Measurements from ENCODE around the gene PLD1.
"Not testable (repeated sequence)": the region's sequence is repeated elsewhere in the genome, so short reads cannot be mapped to it uniquely, and the experiment has no call there.

Gene PLD1

GRCh38 chr3:171598990-171599389, 211.3 kb downstream of the PLD1 start:
- DNase-seq: no peak

DNA sequence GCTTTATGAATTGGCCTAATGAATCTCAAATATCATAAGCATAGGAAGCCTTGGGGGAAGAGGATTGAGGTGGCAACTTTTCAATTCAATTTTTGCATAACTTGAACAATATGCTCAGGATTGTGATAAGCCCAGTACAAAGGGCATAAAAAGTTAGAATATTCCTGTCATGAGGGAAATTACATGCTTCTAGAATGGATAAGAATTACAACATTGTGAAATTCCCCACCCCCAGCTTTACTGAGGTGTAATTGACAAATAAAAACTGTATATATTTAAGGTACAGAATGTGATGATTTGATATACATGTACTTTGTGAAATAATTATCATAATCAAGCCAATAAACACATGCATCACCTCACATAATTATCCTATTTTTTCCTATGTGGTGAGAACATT, 217.5 kb downstream of the PLD1 start:
- DNase-seq: no peak

DNA sequence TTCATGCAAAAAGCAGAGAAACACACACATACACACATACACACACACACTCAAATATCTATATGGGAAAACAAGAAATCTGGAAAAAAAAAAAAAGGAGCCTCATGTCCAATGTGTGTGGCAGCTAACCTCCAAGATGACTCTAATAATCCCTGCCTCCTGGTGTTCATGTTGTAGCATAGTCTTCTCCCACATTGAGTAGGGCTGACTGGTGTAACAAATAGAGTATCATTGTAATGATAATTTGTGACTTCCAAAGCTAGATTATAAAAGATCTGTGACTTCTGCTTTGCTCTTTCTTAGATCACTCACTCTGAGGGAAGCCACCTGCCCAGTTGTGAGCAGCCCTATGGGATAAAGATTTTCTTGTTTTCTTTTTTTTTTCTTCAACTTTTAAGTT, 219.2 kb downstream of the PLD1 start:
- no peak for DNase-seq

DNA sequence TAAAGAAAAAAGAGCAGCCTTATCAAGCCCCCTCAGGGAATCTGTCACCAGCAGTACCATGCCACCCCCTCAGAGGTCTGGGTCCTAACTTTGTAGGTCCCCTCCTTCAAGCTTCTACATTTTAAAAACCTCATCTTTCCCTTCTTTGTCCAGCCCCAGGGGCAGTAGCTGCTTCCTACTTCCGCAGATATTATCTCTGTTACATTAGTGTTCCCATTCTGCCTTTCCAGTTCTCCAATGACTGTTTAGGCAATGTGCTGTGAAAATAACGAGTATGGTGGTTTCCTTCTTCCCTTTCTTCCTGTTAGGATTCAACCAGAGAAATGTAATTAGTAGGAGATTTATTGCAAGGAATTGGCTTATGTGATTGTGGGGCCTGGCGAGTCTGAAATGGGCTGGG, 224.0 kb downstream of the PLD1 start:
- DNase-seq: no peak

- DNase-seq: no peak
Observed at GRCh38 chr3:171585039-171585438, 225.2 kb downstream of the PLD1 start.

DNA sequence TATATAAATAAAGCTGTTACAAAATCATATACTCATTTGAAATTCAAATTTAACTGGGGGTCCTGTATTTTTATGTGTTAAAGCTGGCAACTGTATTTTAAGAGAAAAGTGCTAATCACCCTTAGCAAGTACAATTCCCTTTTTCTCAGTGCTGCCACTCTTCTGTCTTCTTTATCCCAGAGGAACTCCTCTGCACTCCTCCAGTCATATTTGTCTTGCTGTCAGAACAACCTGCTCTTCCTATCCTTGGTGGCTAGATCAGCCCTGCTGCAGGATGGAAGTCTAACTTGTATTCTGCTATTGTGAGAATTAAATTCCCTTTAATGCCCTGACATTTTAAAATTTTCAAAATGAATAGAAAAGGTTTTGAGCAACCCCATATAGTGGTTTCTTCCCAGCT, 226.2 kb downstream of the PLD1 start:
- DNase-seq: no peak

DNA sequence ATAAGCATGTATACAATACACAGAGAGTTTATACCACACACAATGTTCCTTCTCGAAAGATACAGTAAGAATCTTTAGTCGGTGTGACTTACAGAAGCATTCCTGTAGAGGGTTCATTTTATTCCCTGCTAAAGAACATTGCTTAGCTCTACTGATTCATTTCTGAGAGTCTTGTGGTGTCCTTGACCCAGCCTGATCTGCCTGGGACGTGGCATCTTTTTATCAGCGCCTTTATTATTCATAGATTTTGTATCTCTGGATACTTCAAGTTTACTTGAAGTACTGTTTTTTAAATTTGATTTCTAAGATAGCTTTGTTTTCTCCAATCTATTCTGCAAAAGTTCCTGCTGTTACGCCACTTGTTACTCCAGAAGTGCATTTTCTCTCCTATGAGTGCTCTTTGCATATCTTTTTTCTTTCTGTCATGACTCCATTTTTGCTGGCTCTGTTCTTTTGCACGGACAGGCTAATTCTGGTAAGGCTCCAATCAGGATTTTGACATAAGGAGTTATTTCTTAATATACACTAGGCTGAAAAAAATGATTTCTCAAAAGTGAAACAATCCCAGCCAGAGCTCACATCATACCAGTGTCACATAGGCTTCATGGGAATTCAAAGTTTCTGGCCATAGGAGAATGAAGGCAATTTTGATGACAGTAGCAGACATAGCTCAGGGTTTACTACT, 235.6 kb downstream of the PLD1 start:
- no peak for DNase-seq

DNA sequence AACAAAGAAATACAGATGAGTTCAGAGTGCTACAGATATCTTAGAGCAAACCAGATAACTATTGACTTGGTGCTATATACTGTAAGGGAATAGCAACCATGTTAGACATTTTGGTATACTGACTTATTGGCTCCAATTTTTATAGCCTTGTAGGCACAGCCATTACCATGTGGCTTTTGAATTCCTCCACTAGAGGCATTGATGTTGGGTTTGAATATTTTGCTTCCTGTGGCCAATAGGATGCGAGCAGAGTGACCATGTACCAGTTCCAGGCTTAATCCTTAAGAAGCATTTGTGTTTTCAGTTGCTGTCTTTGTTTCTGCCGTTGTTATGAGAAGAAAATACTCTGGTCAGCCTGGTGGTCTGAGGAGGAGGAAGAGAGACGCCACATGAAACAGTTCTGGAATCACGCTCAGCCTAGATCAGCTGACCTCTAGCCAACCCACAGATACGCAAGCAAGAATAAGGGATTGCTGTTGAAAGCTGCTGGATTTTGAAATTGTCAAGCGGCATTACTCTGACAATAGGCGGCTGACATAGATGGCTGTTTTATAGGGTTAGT, 240.6 kb downstream of the PLD1 start:
- DNase-seq: no peak

GRCh38 chr3:171568766-171569165, 241.5 kb downstream of the PLD1 start:
- no peak for DNase-seq

GRCh38 chr3:171566803-171567422, 243.4 kb downstream of the PLD1 start:
- DNase-seq: no peak

- DNase-seq: no peak
Observed at GRCh38 chr3:171565481-171566058, 244.7 kb downstream of the PLD1 start.

DNA sequence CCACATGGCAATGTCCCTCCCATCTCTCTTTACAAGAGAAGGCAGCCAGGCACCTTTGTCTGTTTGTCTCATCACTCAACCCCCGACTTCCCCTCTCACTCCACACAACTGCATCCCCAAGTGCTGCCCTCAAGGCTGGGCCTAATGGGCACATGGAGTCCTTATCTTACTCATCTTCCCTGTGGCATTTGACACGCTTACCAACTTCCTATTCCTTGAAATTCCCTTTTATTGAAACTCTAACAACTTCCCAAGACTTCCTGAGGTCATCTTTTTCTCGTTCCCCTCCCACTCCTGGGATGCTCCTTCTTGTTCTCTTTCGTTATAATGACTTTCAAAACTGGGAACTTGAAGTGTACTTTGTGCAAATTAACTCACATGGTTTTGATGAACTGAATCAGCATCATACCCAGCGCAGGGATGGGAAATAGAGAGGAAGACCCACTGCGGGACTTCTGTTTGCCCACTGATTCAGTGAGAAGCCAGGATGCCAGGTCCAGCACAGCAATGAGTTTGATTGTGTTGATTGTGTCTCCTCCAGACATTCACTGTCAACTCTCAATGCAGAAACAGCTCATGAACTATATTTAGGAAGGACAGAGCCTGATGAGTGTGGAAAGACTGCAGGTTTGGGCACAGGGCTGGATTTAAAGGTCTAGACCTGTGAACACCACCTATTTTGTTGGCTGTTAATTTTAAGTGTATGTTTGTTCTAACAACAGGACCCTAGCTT, 245.4 kb downstream of the PLD1 start:
- no peak for DNase-seq

- DNase-seq: no peak
Observed at GRCh38 chr3:171563298-171563697, 247.0 kb downstream of the PLD1 start.

DNA sequence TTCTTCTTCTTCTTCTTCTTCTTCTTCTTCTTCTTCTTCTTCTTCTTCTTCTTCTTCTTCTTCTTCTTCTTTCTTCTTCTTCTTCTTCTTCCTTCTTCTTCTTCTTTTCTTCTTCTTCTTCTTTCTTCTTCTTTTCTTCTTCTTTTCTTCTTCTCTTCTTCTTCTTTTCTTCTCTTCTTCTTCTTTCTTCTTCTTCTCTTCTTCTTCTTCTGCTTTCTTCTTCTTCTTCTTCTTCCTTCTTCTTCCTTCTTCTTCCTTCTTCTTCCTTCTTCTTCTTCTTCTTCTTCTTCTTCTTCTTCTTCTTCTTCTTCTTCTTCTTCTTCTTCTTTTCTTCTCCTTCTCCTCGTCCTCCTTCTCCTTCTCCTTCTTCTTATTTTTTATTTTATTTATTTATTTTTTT, 247.8 kb downstream of the PLD1 start:
- DNase-seq: not testable (repeated sequence)

DNA sequence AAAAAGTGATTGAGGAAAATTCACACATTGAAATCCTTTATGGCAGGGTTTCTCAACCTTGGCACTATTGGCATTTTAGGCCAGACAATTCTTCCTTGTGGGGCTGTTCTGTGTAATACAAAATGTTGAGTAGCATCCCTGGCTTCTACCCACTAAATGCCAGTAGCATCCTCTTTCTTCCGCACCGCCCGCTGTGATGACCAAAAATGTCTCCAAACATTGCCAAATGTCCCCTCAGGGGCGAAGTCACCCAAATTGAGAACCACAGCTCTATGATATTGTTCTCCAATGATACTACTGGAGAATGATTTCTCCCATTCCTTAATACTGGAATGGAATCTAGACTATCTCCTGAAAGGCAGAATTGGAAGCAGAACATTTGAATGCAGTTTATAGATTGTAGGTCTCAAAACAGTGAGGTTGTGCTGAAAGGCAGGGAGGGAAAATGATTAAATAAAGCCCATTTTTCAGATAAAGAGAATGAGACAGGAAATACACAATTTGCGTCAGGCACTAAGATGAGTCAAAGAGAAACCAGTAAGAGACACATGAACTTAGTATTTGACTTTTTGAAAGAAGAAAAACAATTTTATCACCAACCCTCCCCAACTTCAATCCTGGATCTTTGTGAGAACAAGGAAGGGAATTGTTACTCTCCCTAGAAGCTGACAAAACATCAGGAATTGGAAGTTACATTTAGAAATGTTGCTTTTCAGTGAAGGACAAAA, 248.5 kb downstream of the PLD1 start:
- no peak for DNase-seq

DNA sequence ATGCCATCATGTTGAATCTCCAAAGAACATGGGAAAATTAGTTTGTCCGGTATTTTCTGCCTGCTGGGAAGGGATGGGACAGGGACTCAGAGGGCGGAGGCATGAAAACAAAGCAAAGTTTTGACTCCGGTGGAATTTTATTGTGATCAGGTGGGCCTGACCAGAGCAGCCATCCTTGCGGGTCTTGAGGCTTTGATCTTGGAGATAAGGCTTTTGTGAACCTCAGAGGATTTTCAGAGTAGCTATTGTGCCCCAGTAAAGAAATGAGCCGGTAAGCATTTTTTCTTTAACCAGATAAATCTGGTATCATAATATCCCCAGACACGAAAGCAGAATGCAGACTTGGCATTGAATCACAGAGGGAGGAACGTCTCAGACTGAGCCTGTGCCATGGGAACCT, 250.7 kb downstream of the PLD1 start:
- DNase-seq: no peak

GRCh38 chr3:171558188-171558696, 252.0 kb downstream of the PLD1 start:
- no peak for DNase-seq

DNA sequence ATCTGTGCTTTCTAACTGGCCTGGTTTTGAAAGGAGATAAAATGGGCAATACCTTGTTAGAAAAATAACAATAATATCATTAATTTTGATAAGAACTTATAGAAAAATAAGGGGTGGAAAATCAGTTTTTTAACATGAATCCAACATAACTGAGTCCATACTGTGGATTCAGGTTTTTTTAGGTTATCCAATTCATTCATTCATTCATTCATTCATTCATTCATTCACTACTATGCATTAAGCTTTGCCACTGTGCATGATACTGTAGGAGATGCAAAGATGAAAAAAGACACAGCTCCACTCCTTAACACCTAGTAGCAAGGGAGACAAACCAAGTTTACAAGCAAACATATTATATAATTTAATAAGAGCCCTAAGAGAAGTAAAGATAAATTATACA, 253.1 kb downstream of the PLD1 start:
- DNase-seq: no peak

GRCh38 chr3:171556574-171557145, 253.6 kb downstream of the PLD1 start:
- no peak for DNase-seq

DNA sequence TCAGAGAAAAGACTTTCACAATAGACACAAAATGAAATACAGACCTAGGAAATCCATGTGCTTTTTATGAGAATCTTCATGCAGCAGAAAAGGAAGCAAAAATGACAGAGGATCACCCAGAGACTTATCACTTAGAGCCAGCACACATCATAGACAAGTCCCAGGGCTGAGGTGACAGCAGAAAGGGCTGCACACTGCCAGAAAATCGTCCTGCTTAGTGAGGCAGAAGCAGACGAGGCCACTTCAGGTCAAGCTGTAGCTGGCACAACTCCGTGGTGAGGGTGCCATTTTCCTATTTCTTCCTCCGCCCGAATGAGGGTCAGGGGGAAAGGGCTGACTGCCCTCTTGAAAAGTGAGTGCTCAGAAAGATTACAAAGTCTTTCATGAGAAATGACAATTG, 254.1 kb downstream of the PLD1 start:
- no peak for DNase-seq

DNA sequence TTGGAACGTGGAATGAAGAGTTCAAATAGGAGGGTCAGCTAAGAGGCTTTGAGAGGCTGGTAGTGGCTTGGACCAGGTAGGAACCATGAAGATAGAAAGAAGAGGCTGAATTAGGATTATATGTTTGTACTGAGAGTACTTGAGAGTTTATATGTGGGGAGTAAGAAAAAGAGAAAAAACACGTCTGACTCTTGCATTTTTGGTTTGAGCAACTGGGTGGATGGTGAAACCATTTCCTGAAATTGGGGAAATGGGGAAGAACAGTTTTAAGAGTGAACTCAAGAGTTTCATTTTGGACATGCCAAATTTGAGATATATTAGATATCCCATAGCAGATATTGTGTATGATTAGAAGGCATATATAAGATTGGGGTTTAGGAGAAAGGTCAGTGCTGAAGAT, 257.2 kb downstream of the PLD1 start:
- no peak for DNase-seq

DNA sequence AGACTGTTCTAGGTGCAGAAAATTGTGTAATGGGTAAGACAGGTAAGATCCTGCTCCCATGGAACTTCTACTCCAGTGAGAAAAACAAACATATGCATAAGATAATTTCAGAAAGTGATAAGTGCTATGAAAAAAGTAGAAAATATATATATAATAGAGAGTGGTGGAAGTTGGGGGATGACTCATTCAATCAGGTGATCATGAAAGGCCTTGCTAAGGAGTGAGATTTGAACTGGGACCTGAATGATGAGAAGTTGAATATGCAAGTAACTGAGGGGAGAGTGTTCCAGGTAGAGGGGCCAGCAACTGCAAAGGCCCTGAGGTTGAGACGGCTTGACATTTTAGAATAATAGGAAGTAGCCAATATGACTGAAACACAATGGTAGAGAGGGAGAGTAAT, 257.8 kb downstream of the PLD1 start:
- no peak for DNase-seq
